Fibroblast of gingiva (primary cell): Measurements from ENCODE around the gene PPA1.
"Not testable (repeated sequence)": the region's sequence is repeated elsewhere in the genome, so short reads cannot be mapped to it uniquely, and the experiment has no call there.

Experiments used
- DNase-seq: peaks from one replicate; pipeline ENCODE4 v3.0.0-alpha.2; 2011; ENCODE audit warnings: low read depth

PPA1 gene

GRCh38 chr10:70233109-70233938, at the start of gene PPA1:
Gene PPA1 (minus strand): TSS chr10:70233429. CDS start chr10:70233327, 102 bp downstream.
- peak; percentile 93 for DNase-seq

GRCh38 chr10:70281609-70282008, 48.4 kb upstream of the PPA1 start:
- DNase-seq: no peak

- no peak for DNase-seq
Observed at GRCh38 chr10:70280099-70280498, 46.9 kb upstream of the PPA1 start.

GRCh38 chr10:70277396-70278030, 44.3 kb upstream of the PPA1 start:
- no peak for DNase-seq

- DNase-seq: peak; percentile 88
Observed at GRCh38 chr10:70274643-70275042, 41.4 kb upstream of the PPA1 start.

GRCh38 chr10:70272925-70273316, 39.7 kb upstream of the PPA1 start:
- no peak for DNase-seq

GRCh38 chr10:70271996-70272924, 39.0 kb upstream of the PPA1 start:
- no peak for DNase-seq

GRCh38 chr10:70270952-70271351, 37.7 kb upstream of the PPA1 start:
- DNase-seq: no peak

- no peak for DNase-seq
Observed at GRCh38 chr10:70269741-70270140, 36.5 kb upstream of the PPA1 start.

GRCh38 chr10:70268376-70268775, 35.1 kb upstream of the PPA1 start:
- no peak for DNase-seq

GRCh38 chr10:70267161-70267933, 34.1 kb upstream of the PPA1 start:
- peak; percentile 92 for DNase-seq

- no peak for DNase-seq
Observed at GRCh38 chr10:70266701-70267100, 33.5 kb upstream of the PPA1 start.

GRCh38 chr10:70266056-70266455, 32.8 kb upstream of the PPA1 start:
- no peak for DNase-seq

- DNase-seq: no peak
Observed at GRCh38 chr10:70265032-70265689, 31.9 kb upstream of the PPA1 start.

- no peak for DNase-seq
Observed at GRCh38 chr10:70260734-70261133, 27.5 kb upstream of the PPA1 start.

- DNase-seq: no peak
Observed at GRCh38 chr10:70260259-70260658, 27.0 kb upstream of the PPA1 start.

GRCh38 chr10:70258216-70258615, 25.0 kb upstream of the PPA1 start:
- no peak for DNase-seq

- DNase-seq: not testable (repeated sequence)
Observed at GRCh38 chr10:70257816-70258215, 24.6 kb upstream of the PPA1 start.

- DNase-seq: no peak
Observed at GRCh38 chr10:70256463-70256862, 23.2 kb upstream of the PPA1 start.

- DNase-seq: no peak
Observed at GRCh38 chr10:70255329-70256299, 22.4 kb upstream of the PPA1 start.
